Bronchial epithelial cell (primary cell): ENCODE results near the gene FCHSD1. TPM values are rescaled to one million over a fixed set of nuclear protein-coding genes. Genes with fewer than 3 reads are reported as not detected.

Experiments used
- DNase-seq: peaks from one replicate; pipeline ENCODE4 v3.0.0-alpha.2; 2010; ENCODE audit warnings: low read depth
- FAIRE-seq: peaks from 2 replicates; lab custom pipeline; 2011; peaks lifted over from hg19 to GRCh38; lab: Jason Lieb, UNC
- H3K27me3 ChIP-seq: 2 replicates; pipeline ENCODE4 v1.5.1; 2011; ENCODE audit warnings: low read length; ENCODE audit not compliant: control insufficient read depth, insufficient read depth
- H3K36me3 ChIP-seq: 2 replicates; pipeline ENCODE4 v1.5.1; 2011; ENCODE audit warnings: low read length; ENCODE audit not compliant: control insufficient read depth, insufficient read depth
- H3K4me3 ChIP-seq: 2 replicates; pipeline ENCODE4 v1.5.1; 2011; ENCODE audit warnings: mild to moderate bottlenecking, low read depth, low read length, control low read depth
- total RNA-seq: library from RNA; depleted of rRNA; stranded (reverse); fragments of >200 nt; gene quantifications from 2 replicates; pipeline ENCODE4 v1.2.1, GENCODE V29; 2014
- TF ChIP-seq, protein P1 (sequence below): IDR thresholded peaks from 2 replicates; pipeline ENCODE4 v1.5.1; 2011; ENCODE audit warnings: mild to moderate bottlenecking, moderate library complexity, low read length, control low read depth, inconsistent platforms; ENCODE audit not compliant: insufficient read depth, severe bottlenecking

The FCHSD1 gene
- total RNA-seq, 1 donor from 2014 or later, result 14.2 TPM

DNA sequence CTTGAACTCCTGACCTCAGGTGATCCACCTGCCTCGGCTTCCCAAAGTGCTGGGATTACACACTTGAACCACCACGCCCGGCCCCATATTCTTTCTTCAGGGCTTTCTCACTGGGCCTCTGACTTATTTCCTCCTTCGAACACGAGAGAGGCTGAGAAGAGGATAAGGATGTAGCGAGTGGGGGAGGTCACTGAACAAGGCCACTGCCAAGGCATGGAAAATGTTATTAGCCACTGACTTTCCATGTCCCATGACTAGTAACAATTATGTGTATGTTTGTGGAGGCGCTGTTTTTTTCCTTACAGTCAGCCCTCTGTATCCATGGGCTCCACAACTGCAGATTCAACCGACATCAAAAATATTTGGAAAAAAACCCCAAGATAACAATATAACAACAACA, 12.3 kb upstream of the FCHSD1 start:
- H3K4me3 ChIP-seq, result no peak overlapping the region
- TF ChIP-seq, protein P1, sequence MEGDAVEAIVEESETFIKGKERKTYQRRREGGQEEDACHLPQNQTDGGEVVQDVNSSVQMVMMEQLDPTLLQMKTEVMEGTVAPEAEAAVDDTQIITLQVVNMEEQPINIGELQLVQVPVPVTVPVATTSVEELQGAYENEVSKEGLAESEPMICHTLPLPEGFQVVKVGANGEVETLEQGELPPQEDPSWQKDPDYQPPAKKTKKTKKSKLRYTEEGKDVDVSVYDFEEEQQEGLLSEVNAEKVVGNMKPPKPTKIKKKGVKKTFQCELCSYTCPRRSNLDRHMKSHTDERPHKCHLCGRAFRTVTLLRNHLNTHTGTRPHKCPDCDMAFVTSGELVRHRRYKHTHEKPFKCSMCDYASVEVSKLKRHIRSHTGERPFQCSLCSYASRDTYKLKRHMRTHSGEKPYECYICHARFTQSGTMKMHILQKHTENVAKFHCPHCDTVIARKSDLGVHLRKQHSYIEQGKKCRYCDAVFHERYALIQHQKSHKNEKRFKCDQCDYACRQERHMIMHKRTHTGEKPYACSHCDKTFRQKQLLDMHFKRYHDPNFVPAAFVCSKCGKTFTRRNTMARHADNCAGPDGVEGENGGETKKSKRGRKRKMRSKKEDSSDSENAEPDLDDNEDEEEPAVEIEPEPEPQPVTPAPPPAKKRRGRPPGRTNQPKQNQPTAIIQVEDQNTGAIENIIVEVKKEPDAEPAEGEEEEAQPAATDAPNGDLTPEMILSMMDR, result no peak
- no peak for DNase-seq
- no peaks in the 10 kb centered on the region for H3K27me3 ChIP-seq
- H3K36me3 ChIP-seq, result peaks cover 8% of the 10 kb centered on the region
- no peak for FAIRE-seq

DNA sequence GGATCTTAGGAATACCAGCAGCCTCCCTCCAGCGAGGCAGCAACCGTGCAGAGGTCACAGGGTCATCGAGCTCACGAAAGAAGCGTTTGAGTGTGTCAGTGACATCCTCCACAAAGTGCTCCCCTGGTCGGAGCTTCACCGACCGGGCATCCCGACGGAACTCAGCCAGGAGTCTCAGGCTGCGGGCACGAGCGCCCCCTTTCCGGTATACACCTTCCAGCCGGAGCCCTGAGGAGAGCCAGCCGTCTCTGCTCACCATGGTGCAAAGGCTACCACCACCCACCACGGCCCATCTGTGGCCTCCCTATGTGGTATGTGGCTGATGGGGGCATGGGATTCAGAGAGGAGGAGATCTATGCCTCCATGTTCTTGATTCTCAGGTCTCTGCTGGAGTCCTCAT, 10.8 kb upstream of the FCHSD1 start:
- TF ChIP-seq, protein P1, result no peak
- FAIRE-seq (no peak), DNase-seq (no peak)

DNA sequence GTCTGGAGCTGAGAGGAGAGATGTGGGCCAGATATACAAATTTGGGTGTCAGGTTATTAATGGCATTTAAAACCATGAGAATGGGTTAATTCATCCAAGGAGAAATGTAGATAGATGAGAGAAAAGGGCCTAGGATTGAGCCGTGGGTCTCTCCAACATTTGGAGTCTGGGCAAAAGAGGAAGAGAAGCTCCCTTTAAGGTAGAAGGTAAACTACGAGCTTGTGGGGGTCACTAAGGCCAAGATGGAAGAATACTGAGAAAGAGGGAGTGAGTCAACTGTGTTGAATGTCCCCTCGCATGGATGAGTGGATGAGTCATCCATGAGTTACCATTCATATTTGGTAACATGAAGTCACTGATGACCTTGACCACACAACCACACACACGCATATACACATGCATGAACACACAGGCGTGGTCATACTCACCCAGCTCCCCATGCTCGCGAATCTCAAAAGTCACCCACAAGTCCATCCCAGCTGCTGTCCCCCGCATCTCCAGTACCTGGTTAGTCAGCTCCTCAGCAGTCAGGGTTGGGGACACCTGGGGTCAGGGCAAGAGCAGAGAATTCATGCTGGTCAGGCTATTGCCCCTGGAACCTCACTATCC, 6.8 kb upstream of the FCHSD1 start:
- peak; percentile 97 for FAIRE-seq
- no peaks in the 10 kb centered on the region for H3K27me3 ChIP-seq
- no peak overlapping the region for H3K4me3 ChIP-seq
- H3K36me3 ChIP-seq, result peaks cover 16% of the 10 kb centered on the region
- TF ChIP-seq, protein P1, result no peak
- DNase-seq, result peak; percentile 90

More for the DNA sequence above, 10.8 kb upstream of the FCHSD1 start:
- no peak overlapping the region for H3K4me3 ChIP-seq
- no peaks in the 10 kb centered on the region for H3K27me3 ChIP-seq
- peaks cover 8% of the 10 kb centered on the region for H3K36me3 ChIP-seq

DNA sequence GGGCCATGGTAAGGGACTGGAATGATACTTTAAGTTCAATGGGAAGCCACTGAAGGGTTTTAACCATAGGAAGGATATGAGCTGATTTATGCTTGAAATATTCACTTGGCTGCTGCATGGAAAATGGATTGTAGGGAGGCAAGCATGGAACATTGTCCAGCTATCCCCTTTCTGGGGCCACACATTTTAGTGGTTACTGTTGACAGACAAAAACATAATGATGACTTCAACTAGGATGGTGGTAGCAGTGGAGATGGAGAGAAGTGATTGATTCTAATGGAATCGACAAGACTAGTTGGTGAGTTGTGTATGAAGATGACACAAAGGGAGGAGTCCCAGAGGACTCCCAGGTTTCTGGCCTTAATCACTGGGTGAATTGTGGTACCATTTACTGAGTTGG, 6.2 kb upstream of the FCHSD1 start:
- TF ChIP-seq, protein P1, result no peak
- no peak for DNase-seq
- Histone ChIP-seq H3K36me3 (peaks cover 16% of the 10 kb centered on the region), H3K27me3 (no peaks in the 10 kb centered on the region), H3K4me3 (no peak overlapping the region)
- no peak for FAIRE-seq

DNA sequence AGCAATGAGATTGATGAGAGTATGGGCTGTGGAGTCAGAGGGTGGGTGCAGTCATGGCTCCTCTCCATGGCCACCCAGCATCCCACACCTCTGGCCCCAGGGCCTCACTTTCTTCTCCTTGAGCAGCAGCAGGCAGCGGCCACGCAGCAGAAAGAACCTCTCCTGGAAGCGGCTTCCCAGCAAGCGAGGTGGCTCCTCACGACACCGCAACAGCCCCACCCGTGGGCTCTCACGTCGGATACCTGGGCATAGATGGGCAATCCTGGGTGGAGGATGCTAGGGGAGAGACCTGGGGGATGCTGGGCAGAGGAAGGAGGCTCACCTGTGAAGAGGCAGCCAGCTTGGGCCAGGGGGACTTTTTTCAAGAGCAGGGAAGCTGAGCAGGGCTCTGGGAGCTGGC, 5.2 kb upstream of the FCHSD1 start:
- Histone ChIP-seq H3K36me3 (peaks cover 16% of the 10 kb centered on the region), H3K27me3 (no peaks in the 10 kb centered on the region), H3K4me3 (no peak overlapping the region)
- no peak for DNase-seq
- TF ChIP-seq, protein P1, result no peak
- no peak for FAIRE-seq

DNA sequence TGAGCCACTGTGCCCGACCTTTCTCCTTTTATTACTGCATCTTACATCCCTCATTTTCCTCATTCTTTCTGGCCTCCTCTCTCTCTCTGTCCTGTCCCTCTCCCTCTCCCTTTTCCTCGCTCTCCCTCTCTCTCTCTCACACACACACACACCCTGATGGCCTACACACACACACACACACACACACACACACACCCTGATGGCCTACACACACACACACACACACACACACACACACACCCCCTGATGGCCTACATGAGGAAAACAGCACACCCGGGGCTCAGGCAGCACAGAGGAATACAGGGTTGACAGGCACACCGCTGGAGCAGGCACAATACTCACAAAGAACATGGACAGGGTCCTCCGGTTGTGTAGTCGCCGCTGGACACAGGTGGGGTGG, 3.8 kb upstream of the FCHSD1 start:
- DNase-seq (no peak), FAIRE-seq (no peak)
- Histone ChIP-seq H3K36me3 (peaks cover 16% of the 10 kb centered on the region), H3K4me3 (no peak overlapping the region), H3K27me3 (no peaks in the 10 kb centered on the region)
- TF ChIP-seq, protein P1, result no peak
